Thyroid gland (tissue), 4 donors: Measurements from ENCODE around the gene TBXAS1. TPM values are rescaled to one million over a fixed set of nuclear protein-coding genes. Genes with fewer than 3 reads are reported as not detected.
A peak's percentile ranks its signal among the peaks of the same experiment; 100 is the strongest.

Experiments
- DNase-seq, 2 donors: peaks; one replicate each; pipeline ENCODE4 v3.0.0-alpha.2; 2019
- H3K27ac ChIP-seq, 3 donors: fragments of 200-600 bp; sonication (generic); 1 replicate in 2 of 3; 2 replicates in 1 of 3; pipeline ENCODE4 v1.5.1; 2016 to 2019; ENCODE audit warnings: mild to moderate bottlenecking in 1 of 3, moderate library complexity in 1 of 3
- H3K27me3 ChIP-seq: fragments of 200-600 bp; sonication (generic); one replicate; pipeline ENCODE4 v1.5.1; 2019
- H3K36me3 ChIP-seq, 2 donors: fragments of 200-600 bp; sonication (generic); one replicate each; pipeline ENCODE4 v1.5.1; 2016 to 2019
- H3K4me1 ChIP-seq, 2 donors: fragments of 200-600 bp; sonication (generic); one replicate each; pipeline ENCODE4 v1.5.1; 2017 to 2019
- H3K4me3 ChIP-seq, 3 donors: fragments of 200-600 bp; sonication (generic); replicated peaks in 1 of 3; 1 replicate in 2 of 3; 2 replicates in 1 of 3; pipeline ENCODE4 v1.5.1; 2016; ENCODE audit warnings: mild to moderate bottlenecking in 1 of 3
- H3K9me3 ChIP-seq: fragments of 200-600 bp; sonication (generic); one replicate; pipeline ENCODE4 v1.5.1; 2017
- POLR2A ChIP-seq, 2 donors: fragments of 450-650 bp; IDR thresholded peaks; one replicate each; pipeline ENCODE4 v1.6.1; 2017; ENCODE audit warnings: antibody characterized with exemption in 2 of 2, mild to moderate bottlenecking in 2 of 2, moderate library complexity in 1 of 2
- WGBS, 2 donors: methylation state at CpG; one replicate each; pipeline ENCODE4 v1.1.5; 2017; 5-methylcytosine and 5-hydroxymethylcytosine counted together
- intact Hi-C: fragments of 100-400 bp; cut with DNase I; formaldehyde crosslinking; loops from one replicate; pipeline ENCODE4 v1.15.1; 2023
- total RNA-seq, 4 donors: library from RNA; depleted of rRNA; stranded (reverse); fragments of >200 nt; gene quantifications; one replicate each; pipeline ENCODE4 v1.2.3, GENCODE V29; 2016
- TF ChIP-seq, protein P1 (sequence below), 6 experiments: fragments of 200-600 bp in 3 of 6; fragments of 450-650 bp in 3 of 6; sonication (generic) in 3 of 6; IDR thresholded peaks; one replicate each; pipeline ENCODE4 v1.5.1; 2016 to 2019; ENCODE audit warnings: antibody characterized with exemption in 6 of 6, mild to moderate bottlenecking in 2 of 6, inconsistent platforms in 1 of 6, moderate library complexity in 1 of 6

TBXAS1 gene
- total RNA-seq, 4 donors from 2014 or later = 5.1 to 13.2 (median 8.7) TPM

DNA sequence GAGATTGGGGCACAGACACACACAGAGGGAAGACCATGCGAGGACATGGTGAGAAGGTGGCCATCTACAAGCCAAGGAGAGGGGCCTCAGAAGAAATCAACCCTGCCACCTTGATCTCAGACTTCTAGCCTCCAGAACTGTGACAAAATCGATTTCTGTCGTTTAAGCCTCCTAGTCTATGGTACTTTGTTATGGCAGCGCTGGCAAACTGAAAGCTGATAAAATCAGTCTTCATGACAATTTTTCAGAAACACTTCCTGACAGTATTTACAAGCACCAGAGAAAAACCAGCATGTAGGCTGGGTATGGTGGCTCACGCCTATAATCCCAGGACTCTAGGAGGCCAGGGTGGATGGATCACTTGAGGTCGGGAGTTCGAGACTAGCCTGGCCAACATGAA, 229.5 kb downstream of the TBXAS1 start:
- intact Hi-C loops = no loop called here
- Histone ChIP-seq H3K4me3 (no peak overlapping the region), H3K4me1 (peaks cover 18 to 19% of the 10 kb centered on the region in 2 donors), H3K27me3 (no peaks in the 10 kb centered on the region), H3K9me3 (no peaks in the 10 kb centered on the region), H3K36me3 (no peaks in the 10 kb centered on the region), H3K27ac (no peak overlapping the region)
- TF ChIP-seq, protein P1, sequence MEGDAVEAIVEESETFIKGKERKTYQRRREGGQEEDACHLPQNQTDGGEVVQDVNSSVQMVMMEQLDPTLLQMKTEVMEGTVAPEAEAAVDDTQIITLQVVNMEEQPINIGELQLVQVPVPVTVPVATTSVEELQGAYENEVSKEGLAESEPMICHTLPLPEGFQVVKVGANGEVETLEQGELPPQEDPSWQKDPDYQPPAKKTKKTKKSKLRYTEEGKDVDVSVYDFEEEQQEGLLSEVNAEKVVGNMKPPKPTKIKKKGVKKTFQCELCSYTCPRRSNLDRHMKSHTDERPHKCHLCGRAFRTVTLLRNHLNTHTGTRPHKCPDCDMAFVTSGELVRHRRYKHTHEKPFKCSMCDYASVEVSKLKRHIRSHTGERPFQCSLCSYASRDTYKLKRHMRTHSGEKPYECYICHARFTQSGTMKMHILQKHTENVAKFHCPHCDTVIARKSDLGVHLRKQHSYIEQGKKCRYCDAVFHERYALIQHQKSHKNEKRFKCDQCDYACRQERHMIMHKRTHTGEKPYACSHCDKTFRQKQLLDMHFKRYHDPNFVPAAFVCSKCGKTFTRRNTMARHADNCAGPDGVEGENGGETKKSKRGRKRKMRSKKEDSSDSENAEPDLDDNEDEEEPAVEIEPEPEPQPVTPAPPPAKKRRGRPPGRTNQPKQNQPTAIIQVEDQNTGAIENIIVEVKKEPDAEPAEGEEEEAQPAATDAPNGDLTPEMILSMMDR (IDR thresholded peaks at IDR 0.05) = no peak
- TF ChIP-seq POLR2A (IDR thresholded peaks at IDR 0.05) = no peak
- DNase-seq = no peak
- WGBS, 2 donors = 91 to 93% methylated on average over 7 of the region's 7 CpGs

DNA sequence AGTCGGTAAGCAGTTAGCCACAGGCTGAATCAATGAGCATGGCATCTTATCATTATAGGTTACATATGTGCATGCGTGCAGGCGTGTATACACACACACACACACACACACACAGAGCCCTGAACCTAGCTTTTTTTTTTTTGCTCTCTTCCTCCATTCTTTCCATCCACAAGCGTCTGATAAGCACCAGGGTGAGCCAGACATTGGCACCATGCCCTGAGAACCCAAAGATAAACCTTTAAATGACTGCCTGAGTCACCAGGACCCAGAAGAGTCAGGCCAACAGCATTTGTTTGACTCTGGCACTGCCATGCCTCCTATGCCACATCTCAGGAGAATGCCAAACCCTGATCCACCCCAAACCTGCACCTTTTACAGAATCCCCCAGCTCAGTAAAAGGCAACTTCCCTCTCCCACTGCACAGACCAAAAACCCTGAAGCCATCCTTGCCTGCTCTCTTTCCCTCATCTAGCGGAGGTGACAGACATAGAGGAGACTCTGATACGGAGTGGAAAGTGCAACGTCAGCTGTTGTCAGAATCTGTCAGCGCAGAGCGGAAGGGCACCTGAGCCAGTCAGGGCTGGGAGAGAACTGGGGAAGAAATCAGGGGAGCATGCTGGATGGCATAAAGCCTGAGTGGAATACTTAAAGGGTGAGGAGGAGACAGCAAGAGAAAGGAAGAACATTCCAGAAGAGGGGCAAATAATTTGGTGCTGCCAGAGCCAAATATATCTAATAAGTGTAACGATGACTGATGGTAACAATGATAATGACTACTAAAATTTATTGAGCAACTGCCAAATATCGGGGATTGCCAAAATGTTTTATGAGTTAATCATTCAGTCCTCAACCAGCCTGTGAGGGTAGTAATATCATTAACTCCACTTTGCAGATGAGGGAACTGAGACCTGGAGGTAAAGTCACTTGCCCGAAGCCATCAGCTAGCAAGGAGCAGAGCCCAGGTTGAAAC, 230.5 kb downstream of the TBXAS1 start:
- Histone ChIP-seq H3K4me3 (no peak overlapping the region), H3K27me3 (no peaks in the 10 kb centered on the region), H3K27ac (peak overlapping the region in 2 of 3 donors; percentile 30 to 79), H3K4me1 (peaks cover 18 to 19% of the 10 kb centered on the region in 2 donors), H3K9me3 (no peaks in the 10 kb centered on the region), H3K36me3 (no peaks in the 10 kb centered on the region)
- 81 to 86% methylated on average over 12 of the region's 12 CpGs for WGBS, 2 donors
- intact Hi-C loops = no loop called here
- peak; percentile 58 to 60 for DNase-seq
- TF ChIP-seq, protein P1 (IDR thresholded peaks at IDR 0.05) = no peak
- no peak for TF ChIP-seq POLR2A (IDR thresholded peaks at IDR 0.05)

DNA sequence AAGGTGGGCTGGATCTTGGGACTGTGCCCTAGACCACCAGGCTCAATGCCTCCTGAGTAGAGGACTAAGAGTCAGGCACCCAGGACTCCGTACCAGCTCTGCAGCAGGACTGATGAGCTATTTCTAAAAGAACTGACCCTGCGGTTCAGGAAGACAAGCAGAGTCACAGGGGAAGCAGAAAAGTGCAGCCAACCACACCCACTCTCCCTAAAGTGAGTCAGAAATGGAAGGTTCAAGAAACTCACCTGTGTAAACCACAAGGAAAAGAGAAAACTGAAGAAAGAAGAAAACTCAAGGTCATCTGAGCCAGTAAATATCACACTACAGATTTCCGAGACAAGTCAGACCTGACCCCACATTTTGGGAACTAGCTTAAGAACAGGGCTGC, 231.2 kb downstream of the TBXAS1 start:
- Histone ChIP-seq H3K4me1 (peaks cover 18 to 19% of the 10 kb centered on the region in 2 donors), H3K4me3 (no peak overlapping the region), H3K9me3 (no peaks in the 10 kb centered on the region), H3K27ac (peak overlapping the region in 2 of 3 donors; percentile 30 to 79), H3K36me3 (no peaks in the 10 kb centered on the region), H3K27me3 (no peaks in the 10 kb centered on the region)
- WGBS, 2 donors = 90% methylated on average over 3 of the region's 3 CpGs
- TF ChIP-seq, protein P1 (IDR thresholded peaks at IDR 0.05) = no peak
- TF ChIP-seq POLR2A (IDR thresholded peaks at IDR 0.05) = no peak
- intact Hi-C loops = no loop called here
- no peak for DNase-seq

- Histone ChIP-seq H3K27me3 (no peaks in the 10 kb centered on the region), H3K36me3 (no peaks in the 10 kb centered on the region), H3K27ac (peak overlapping the region in 2 of 3 donors; percentile 79 to 92), H3K4me1 (peaks cover 18 to 19% of the 10 kb centered on the region in 2 donors), H3K9me3 (no peaks in the 10 kb centered on the region), H3K4me3 (peak overlapping the region in 1 of 3 donors; percentile 70)
- intact Hi-C loops = no loop called here
- WGBS, 2 donors = 65% methylated on average over 11 of the region's 11 CpGs
- peak; percentile 65 to 66 for DNase-seq
- TF ChIP-seq, protein P1 (IDR thresholded peaks at IDR 0.05) = no peak
- TF ChIP-seq POLR2A (IDR thresholded peaks at IDR 0.05) = no peak
Measured at GRCh38 chr7:140060788-140061606, 231.9 kb downstream of the TBXAS1 start.
